ENCODE data around the gene ELMO1. TPM values are rescaled to one million over a fixed set of nuclear protein-coding genes. Genes with fewer than 3 reads are reported as not detected.

The ELMO1 gene
- total RNA-seq, 1 donor from 2014 or later = 0.13 TPM

DNA sequence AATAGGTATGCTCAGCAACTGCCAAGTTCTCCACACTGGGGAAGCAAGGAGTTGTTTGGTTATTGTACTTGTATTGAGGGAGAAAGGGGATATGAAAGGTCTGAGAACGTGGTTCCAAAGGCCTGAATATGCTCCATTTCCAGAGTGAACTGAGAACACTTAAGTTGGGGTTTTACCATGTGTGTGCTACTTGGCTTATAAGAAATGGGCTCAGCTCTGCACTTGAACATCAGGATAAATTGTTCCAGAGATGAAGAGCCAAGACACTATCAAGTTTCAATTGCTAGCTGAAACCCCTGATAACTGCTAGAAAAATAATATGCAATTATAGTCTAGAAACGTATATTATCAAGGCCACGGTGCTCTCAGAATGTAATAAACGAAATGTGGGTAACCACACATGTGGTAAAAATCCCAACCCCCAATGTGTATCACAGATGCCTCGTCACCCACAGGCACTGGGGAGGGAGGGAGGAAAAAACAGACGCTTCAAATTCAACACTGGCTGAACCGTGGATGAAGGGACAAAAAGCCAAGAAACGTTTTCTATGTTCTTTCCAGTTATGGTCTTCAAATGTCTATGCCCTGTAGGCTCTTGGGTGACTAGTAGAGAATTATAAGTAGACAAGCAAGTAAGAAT, 16.3 kb downstream of the ELMO1 start:
- no peak for DNase-seq (ENCODE audit: low read depth)

DNA sequence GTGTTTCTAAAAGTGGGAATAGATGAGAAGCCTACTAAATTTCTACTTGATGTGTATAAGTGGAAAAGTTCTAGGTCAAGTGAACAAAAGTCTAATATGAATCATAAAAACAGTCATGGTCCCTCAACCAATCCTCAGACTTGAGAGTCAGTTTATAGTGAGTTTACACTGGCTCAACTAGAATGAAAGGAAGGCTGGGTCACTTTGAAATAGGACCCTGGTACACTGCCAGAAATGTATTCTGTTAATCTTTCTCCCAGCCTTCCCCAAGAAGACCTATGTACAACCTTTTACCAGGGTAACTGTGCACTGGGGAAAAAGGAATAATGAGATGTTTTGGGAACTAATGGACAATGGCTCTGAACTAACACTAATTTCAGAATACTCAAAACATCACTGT, 17.3 kb downstream of the ELMO1 start:
- DNase-seq (ENCODE audit: low read depth) = no peak

DNA sequence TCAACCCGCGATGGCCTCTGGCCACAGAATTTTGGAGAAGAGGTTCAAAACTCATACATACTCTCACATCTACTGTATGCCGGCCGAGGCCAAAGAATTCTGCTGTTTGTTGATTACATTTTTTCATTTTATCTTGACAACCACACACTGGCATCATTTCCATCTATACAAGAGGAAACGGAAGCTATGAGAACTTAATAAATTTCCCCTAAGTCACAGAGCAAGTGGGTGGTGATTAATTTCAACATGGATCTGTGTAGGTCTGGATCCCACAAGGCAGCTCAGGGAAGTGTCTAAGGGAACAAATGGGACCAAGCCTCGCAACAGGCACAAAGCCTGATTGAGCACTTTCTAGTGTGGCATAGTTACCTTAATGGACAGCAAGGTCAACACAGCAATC, 18.0 kb downstream of the ELMO1 start:
- no peak for DNase-seq (ENCODE audit: low read depth)

DNA sequence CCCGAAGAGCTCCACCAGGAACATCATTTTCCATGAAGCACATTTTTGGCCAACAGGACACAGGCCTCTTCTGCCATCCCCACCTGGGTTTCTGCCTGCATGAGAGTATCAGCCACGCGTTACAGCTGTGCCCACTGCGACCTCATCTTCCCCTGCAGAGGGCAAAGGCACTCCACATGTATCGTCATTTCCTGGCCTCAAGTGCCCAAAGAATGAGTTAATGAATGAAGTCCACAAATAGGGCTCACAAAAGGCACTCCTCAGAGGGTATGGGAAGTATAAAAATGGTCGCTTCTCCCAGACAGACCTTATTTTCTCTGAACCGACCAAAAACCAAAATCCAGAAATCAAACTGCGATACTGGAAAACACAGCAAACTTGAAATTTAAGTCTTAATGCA, 18.5 kb downstream of the ELMO1 start:
- DNase-seq (ENCODE audit: low read depth) = no peak

DNA sequence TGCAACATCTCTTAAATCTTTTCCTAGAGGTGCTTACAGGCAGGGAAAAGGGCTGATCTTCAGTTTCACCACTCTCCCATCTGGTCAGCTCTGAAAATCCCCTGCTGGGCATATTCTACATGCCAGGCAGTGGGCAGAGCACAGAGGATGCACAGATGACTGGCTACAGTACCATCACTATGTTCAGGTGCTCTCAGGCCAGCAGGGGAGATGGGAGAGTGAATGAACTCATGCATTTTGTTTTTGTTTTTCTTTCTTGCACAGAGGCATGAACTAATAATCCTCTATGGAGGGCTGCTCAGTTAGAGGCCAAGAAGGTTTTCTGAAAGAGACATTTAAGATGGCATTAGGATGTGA, 19.3 kb downstream of the ELMO1 start:
- no peak for DNase-seq (ENCODE audit: low read depth)

DNA sequence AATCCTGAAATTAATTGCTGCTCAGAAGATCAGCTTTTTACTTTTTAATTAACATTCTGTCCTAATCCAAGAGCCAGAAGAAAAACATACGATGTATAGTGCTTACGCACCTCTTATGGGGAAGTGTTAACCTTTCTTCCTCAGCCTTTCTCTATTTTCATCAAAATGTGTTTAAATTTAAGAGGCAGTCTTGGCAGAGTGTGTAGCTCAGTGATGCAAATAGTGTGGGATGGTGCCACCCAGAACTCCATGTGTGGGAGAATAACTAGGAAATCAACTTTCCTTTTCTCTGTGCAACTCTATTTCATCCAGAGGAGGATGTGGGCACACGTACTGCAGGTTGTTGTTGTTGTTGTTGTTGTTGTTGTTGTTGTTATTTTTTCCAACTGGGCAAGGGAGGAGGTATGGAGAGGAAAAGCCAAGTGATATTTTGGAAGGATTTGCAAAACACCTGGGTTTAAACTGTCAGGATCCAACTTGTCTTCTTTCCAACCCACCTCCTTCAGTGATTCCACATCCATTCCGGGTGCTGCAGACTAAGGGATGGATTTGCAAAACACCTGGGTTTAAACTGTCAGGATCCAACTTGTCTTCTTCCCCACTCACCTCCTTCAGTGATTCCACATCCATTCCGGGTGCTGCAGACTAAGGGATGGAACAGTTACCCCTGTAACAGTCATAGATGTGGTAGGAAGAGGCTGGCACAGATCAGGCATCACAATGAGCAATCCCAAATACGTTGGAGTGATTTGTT, 19.8 kb downstream of the ELMO1 start:
- DNase-seq (ENCODE audit: low read depth) = no peak

DNA sequence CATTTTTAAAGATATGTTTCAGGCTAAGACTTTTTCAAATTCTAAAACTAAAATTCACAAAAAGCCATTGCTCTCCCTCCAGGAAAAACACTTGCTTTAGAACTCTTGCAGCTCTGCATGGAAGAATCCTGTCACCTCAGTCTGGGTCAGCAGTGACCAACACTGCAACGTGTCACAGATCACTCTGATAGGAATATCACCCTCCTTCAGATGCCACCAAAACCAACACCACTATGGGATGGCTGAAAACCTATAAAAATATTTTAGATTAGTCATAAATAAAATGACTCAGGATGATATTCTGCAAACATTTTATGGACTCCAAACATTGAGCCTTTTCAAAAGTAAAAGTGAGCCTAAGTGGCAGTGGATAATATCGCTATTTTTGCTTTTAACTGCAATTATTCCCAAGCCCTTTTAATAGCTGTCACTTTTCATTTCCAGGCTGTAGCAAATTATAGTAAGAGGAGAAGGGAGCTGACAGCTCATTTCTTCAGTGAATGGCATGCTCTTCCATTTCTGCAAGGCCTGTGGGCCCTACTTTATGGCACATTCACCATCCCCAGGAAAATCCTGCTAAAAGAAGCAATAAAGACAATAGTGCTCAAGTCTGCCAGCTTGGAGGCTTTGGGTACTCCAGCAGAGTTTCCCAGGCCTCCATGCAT, 21.3 kb downstream of the ELMO1 start:
- DNase-seq (ENCODE audit: low read depth) = no peak

DNA sequence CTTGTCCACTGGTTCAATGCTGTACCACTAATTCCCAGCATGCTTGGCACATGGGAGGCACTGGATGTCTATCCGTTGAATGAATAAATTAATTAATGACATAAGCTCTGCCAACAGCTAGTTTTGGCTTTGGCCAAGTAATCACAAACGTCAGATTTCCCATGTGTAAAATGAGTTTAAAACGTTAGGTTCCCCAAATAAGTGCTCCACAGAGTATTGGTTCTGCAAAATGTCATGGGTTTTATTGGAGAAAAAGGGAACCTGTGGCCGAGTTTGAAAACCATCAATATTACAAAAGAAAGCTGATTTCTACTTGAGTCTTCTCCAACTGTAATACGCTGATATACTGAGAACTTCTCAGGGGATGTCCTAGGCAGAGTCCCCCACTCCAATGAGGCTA, 23.2 kb downstream of the ELMO1 start:
- DNase-seq (ENCODE audit: low read depth) = no peak

DNA sequence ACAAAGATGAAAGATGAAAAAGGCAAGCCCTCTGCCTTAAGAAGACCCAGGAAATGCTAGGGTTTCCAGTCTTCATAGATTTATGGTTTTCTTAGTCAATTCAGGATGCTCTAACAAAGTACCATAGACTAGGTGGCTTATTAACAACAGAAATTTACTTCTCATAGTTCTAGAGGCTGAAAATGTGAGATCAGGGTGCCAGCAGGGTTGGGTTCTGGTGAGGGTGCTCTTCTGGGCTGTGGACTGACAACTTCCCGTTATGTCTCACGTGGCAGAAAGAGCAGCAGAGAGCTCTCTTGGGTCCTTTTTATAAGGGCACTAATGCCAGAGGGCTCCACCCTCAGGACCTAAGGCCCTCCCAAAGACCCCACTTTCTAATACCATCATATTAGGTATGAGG, 23.7 kb downstream of the ELMO1 start:
- no peak for DNase-seq (ENCODE audit: low read depth)

DNA sequence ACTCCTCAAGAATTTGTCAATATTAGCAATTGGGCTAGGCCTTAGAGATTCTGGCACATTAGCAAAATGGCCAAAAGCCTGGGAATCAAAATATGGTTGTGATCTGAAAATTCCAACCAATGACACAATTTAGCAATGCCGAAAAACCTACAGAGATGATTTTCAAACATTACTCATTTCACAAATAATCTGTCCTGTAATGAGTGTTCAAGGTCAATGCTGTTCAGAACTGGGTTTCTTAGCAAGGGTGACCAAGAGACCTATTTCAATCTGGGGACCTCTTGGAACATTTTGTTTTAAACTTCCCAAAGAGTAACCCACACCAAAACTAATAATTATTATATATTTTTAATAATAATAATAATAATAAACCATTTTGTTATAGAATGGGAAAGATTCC, 24.1 kb downstream of the ELMO1 start:
- DNase-seq (ENCODE audit: low read depth) = no peak

DNA sequence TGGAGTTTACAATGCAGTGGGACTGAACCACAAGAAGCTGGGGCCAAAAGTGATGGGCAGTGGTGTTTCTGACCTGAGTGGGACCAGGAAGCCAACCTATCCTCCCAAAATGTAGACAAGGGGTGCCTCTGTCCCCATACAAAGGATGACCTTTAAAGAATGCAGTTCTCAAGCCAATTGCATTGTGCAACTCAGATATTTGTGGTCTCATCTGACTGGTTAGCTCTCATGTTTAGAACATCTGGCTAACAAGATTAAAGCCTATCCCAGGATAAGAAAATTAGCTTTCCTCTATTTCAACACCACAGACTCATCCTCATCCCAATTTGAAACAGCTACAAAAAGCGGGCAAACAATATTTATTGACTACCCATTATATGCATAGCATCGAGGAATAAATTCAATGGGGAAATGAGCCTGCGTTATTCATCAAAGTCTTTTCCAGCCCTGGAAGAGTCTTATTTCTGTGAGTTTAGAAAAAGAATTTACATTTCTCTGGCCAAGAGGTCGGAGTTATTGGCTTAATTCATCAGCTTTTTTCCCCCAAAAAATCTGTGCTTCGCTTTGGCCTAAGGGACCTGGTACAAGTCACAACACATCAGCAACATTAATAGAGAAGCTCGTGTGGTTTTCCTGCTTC, 26.7 kb downstream of the ELMO1 start:
- no peak for DNase-seq (ENCODE audit: low read depth)

DNA sequence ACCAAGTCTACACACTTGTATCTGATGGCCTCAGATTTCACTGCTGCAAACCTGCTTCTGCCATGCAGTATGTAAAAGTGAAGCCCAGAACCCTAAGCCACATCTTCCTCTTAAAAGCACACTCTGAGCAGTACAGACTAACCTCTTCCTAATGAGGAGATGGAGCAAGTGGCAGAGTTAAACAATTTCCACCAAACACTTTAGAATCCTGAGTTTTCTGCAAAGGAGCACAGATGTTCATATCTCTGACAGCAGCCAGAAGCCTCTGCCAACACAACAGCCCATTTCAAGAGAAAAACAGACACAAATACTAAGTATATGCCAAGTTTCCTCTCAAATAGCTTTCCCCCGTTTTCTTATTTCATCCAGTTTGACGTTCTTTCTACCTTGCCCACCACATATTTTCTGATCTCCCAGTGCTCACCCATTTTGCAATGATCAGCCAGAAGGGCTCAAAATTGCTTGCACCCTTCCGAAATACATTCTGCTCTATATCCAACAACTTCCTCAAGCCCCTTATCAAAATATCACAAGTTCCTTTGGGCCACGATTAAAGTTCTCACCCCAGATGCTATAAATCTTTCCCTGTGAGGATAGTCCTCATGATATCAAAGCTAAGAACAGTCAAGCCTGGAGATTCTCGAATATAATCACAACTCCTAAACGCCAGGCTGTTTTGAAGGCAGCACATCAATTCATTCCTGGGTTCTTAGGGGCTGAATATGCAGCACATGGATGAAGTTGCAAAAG, 27.5 kb downstream of the ELMO1 start:
- DNase-seq (ENCODE audit: low read depth) = no peak

DNA sequence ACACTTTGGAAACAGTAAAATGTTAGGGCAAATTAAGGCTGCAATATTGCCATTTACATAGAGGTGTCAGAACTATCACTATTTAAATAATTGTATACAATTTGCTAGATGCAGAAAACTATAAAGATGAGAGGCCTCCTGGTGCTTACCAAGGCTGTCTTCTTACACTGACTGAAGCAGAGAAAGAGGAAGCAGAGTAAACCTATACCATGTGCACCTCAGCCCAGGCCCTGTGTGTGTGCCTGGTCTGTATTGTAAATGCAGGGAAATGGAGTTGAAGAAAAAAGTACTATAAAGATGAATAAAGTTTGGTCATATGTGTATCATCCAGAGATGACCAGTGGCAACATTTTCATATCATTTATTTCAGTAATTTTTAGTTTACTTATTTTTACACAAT, 29.2 kb downstream of the ELMO1 start:
- DNase-seq (ENCODE audit: low read depth) = no peak

DNA sequence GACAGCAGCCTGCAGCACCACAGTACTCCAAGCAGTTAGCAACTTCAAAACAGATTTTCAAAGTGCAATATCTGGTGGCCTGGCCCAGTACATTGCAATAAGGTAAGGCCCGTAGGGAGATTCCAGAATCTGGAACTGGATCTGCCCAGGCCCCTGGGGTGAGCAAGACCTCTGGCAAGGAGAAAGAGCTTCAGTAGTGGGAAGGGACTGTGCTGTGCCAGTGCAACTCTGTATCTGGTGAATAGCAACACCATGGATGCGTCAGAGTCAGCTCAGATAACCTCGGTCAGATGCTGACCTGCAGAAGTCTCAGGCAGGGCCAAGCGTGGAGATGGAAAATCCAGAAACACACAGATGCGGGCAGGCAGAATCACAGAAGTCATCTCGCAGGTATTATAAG, 30.3 kb downstream of the ELMO1 start:
- DNase-seq (ENCODE audit: low read depth) = no peak

DNA sequence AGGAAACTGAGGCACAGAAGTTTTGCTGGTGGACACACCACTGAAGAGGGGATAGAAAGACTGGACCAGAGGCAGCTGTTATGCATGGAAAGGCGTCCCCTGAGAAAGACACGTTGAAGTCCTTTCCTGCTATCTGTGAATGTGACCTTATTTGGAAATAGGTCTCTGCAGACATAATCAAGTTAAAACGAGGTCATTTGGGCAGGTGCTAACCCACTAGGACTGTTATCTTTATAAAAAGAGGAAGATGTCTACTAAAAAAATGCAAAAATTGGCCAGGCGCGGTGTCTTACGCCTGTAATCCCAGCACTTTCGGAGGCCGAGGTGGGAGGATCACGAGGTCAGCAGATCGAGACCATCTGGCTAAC, 31.6 kb downstream of the ELMO1 start:
- DNase-seq (ENCODE audit: low read depth) = no peak

DNA sequence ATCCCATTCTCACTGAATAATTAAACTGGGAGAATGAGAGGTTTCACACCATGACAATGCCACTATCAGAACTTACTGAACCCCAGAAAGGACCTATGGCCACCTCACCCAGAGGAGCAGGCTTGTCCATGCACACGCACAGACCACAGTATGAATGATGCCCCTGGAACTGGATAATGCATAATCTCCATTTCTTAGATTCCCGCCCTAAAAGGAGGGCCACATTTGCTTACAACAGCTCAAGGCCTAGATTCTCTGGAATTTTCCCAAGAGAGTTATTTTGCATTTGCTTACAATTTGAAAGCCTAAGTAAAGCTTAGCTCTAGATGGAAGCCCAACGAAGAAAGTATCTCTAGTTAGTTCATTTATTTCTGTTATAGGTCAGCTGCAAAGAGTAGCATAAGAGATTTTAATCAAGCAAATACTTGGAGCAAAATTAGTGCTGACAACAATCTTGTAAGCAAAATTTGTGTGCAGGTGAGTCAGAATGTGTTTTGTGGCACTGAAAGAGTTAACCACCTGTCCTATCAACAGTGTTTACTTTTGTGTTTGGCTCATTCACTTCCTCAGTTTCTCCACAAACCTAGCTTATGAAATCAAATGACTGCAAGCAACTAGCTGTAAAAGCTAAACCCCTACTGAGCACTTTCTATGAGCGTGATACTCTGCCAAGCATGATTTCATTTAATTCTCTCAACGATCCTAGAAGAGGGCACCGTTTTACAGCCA, 32.1 kb downstream of the ELMO1 start:
- no peak for DNase-seq (ENCODE audit: low read depth)

DNA sequence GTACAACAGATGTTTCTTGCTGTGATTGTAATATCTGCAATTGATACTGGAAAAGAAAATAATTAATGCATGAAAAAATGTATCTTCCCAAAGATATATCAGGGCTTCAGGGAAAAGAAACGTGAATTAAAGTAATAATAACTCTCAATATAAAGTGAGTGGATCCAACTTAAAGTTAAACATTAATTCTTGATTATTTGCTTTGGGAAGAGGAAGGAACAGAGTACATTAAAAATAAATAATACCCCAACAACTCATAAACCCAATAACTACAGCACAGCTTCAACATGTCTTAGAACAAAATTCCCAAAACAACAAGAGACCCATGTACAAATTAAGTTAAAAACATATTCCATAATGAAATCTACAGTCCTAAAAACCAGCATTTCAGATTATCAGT, 33.0 kb downstream of the ELMO1 start:
- DNase-seq (ENCODE audit: low read depth) = no peak

DNA sequence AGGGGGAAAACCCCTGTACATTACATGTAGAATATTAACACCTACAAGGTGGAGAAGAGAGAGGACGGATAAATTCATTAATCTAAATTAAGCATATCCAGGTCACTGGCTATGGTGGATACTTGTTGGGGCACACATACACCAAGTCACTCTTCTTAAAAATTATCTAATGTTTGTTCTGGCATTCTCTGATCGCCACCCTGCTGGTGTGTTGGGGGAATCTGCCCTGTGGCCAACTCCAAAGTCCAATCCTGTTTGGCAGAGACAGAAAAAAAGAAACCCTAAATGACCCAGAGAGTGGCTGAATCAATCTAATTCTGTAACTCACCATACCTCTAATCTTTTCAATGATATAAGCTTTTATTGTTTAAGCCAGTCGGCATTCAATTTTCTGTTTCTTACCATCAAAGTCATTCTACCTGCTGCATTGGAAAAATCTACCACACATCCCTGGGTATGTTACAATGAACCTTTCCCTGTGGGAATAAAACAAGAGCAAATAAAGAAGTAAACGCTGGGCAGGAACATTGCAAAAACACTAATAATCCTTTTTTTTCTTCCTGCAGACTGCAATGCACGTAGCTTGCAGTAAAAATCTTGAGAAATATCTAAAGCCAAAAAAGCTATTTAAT, 34.2 kb downstream of the ELMO1 start:
- DNase-seq (ENCODE audit: low read depth) = no peak

DNA sequence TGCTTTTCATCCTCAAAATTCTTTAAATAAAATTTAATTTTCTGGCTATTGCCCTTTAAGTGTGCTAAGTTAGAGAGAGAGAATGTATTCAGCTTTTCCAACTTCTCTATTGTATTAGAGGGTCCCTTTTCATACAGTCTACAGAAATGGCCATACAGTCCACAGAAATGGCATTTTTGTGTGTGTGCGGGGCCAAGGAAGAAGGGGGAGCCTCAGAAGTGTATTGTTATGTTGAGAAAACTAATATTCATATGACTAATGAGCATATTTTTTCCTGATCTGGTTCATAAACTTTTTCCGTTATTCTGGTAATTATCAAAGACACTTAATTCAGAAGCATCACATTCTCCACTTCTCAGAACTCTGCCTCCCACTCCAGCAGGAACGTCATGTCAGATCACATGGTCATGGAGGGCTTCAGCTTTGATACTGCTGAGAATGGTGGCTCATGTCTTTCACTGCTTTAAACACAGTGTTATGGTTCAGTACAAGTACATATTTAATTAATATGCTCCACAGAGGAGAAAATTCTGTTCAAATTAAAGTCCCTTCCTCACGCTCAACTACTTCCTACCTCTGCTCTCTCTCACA, 37.1 kb downstream of the ELMO1 start:
- DNase-seq (ENCODE audit: low read depth) = no peak

Measured in myocyte (in vitro differentiated cells).